Dendritic cell treated with granulocyte-macrophage colony-stimulating factor and Interleukin-4, amounts not matched to agents 40 ng/mL and 50 ng/mL, for 4 days (primary cell): ENCODE results near the gene BLOC1S4.

ENCODE experiments used
- H3K27ac Mint-ChIP-seq: one replicate; pipeline ENCODE4 v1.8.0; 2022; ENCODE audit warnings: mild to moderate bottlenecking, mixed read lengths
- H3K27me3 Mint-ChIP-seq: one replicate; pipeline ENCODE4 v1.8.0; 2022; ENCODE audit warnings: mild to moderate bottlenecking, mixed read lengths
- H3K36me3 Mint-ChIP-seq: one replicate; pipeline ENCODE4 v1.8.0; 2022; ENCODE audit warnings: low read depth, mixed read lengths
- H3K4me1 Mint-ChIP-seq: one replicate; pipeline ENCODE4 v1.8.0; 2022; ENCODE audit warnings: low read depth, mixed read lengths
- H3K4me3 Mint-ChIP-seq: one replicate; pipeline ENCODE4 v1.8.0; 2022; ENCODE audit warnings: mild to moderate bottlenecking, moderate library complexity, mixed read lengths
- H3K9me3 Mint-ChIP-seq: one replicate; pipeline ENCODE4 v1.8.0; 2022; ENCODE audit warnings: mixed read lengths
- intact Hi-C: fragments of 100-400 bp; cut with micrococcal nuclease; formaldehyde crosslinking; loops from one replicate; pipeline ENCODE4 v1.15.0; 2022

The BLOC1S4 gene

GRCh38 chr4:6696611-6697010 is 19.4 kb upstream of the BLOC1S4 start:
- intact Hi-C loops, result no loop called here
- Mint-ChIP-seq H3K27me3 (no peaks in the 10 kb centered on the region), H3K27ac (peak overlapping the region; percentile 52), H3K4me1 (peaks cover 41% of the 10 kb centered on the region), H3K4me3 (no peak overlapping the region), H3K9me3 (no peaks in the 10 kb centered on the region), H3K36me3 (peaks cover 21% of the 10 kb centered on the region)

- Mint-ChIP-seq H3K4me3 (no peak overlapping the region), H3K27me3 (no peaks in the 10 kb centered on the region), H3K36me3 (peaks cover 26% of the 10 kb centered on the region), H3K9me3 (no peaks in the 10 kb centered on the region), H3K4me1 (peaks cover 41% of the 10 kb centered on the region), H3K27ac (peak overlapping the region; percentile 52)
- intact Hi-C loops, result no loop called here
These were observed 18.8 kb upstream of the BLOC1S4 start for GRCh38 chr4:6697131-6697530.

- Mint-ChIP-seq H3K4me1 (peaks cover 32% of the 10 kb centered on the region), H3K9me3 (no peaks in the 10 kb centered on the region), H3K27ac (no peak overlapping the region), H3K36me3 (peaks cover 43% of the 10 kb centered on the region), H3K27me3 (no peaks in the 10 kb centered on the region), H3K4me3 (no peak overlapping the region)
- intact Hi-C loops, result no loop called here
These were observed 16.6 kb upstream of the BLOC1S4 start for GRCh38 chr4:6699388-6699787.

DNA sequence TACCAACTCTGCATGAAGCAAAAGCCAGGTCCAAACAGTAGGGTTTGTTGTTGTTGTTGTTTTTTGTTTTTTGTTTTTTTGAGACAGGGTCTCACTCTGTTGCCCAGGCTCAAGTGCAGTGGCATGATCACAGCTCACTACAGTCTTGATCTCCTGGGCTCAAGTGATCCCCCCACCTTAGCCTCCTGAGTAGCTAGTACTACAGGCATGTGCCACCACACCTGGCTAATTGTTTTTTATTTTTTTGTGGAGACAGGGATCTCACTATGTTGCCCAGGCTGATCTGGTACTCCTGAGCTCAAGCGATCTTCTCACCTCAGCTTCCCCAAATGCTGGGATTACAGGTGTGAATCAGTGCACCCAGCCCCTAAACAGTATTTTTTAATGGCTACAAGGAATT is 16.1 kb upstream of the BLOC1S4 start:
- no peak overlapping the region for H3K27ac Mint-ChIP-seq
- H3K9me3 Mint-ChIP-seq, result no peaks in the 10 kb centered on the region
- intact Hi-C loops, result no loop called here
- peaks cover 48% of the 10 kb centered on the region for H3K36me3 Mint-ChIP-seq
- H3K27me3 Mint-ChIP-seq, result no peaks in the 10 kb centered on the region
- peaks cover 32% of the 10 kb centered on the region for H3K4me1 Mint-ChIP-seq
- H3K4me3 Mint-ChIP-seq, result no peak overlapping the region

GRCh38 chr4:6701371-6701770 is 14.6 kb upstream of the BLOC1S4 start:
- H3K27me3 Mint-ChIP-seq, result no peaks in the 10 kb centered on the region
- intact Hi-C loops, result no loop called here

DNA sequence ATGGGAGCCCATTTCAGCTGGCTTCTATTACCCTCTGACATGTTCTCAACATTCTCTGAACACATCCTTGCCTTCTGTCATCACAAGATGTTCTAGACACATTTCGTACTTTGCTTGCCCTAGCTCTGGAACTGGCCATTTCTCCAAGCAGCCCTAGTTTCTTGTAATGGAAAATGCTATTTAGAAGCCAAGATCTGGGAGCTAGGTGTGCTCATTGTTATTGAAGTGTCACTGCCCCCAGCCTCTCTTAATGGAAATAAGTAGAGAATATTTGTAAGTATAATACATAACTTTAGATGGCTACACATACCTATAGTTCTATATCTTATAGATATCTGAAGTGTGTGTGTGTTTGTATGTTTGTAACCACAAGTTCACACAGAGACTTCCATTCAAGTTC is 13.2 kb upstream of the BLOC1S4 start:
- Mint-ChIP-seq H3K27me3 (no peaks in the 10 kb centered on the region), H3K4me1 (peaks cover 36% of the 10 kb centered on the region), H3K27ac (no peak overlapping the region), H3K36me3 (peaks cover 63% of the 10 kb centered on the region), H3K4me3 (no peak overlapping the region), H3K9me3 (no peaks in the 10 kb centered on the region)
- intact Hi-C loops, result no loop called here

More at GRCh38 chr4:6701371-6701770, 14.6 kb upstream of the BLOC1S4 start:
- Mint-ChIP-seq H3K9me3 (no peaks in the 10 kb centered on the region), H3K4me3 (no peak overlapping the region), H3K27ac (no peak overlapping the region), H3K36me3 (peaks cover 52% of the 10 kb centered on the region), H3K4me1 (peaks cover 27% of the 10 kb centered on the region)

GRCh38 chr4:6703786-6704185 is 12.2 kb upstream of the BLOC1S4 start:
- intact Hi-C loops, result no loop called here
- H3K27me3 Mint-ChIP-seq, result no peaks in the 10 kb centered on the region
- peaks cover 71% of the 10 kb centered on the region for H3K36me3 Mint-ChIP-seq
- H3K9me3 Mint-ChIP-seq, result no peaks in the 10 kb centered on the region
- H3K4me3 Mint-ChIP-seq, result no peak overlapping the region
- H3K27ac Mint-ChIP-seq, result no peak overlapping the region
- peaks cover 46% of the 10 kb centered on the region for H3K4me1 Mint-ChIP-seq

- Mint-ChIP-seq H3K4me3 (no peak overlapping the region), H3K27ac (no peak overlapping the region), H3K9me3 (peaks cover 3% of the 10 kb centered on the region), H3K4me1 (peaks cover 59% of the 10 kb centered on the region), H3K27me3 (no peaks in the 10 kb centered on the region), H3K36me3 (peaks cover 67% of the 10 kb centered on the region)
- intact Hi-C loops, result loop anchor here (5.0 kb wide), 1 partner anchor 33 kb away; a partner anchor contains a TSS
These were observed 10.3 kb upstream of the BLOC1S4 start for GRCh38 chr4:6705646-6706045.

- Mint-ChIP-seq H3K27ac (no peak overlapping the region), H3K4me3 (no peak overlapping the region), H3K9me3 (peaks cover 8% of the 10 kb centered on the region), H3K36me3 (peaks cover 63% of the 10 kb centered on the region), H3K27me3 (no peaks in the 10 kb centered on the region), H3K4me1 (peaks cover 65% of the 10 kb centered on the region)
- intact Hi-C loops, result loop anchor here (5.0 kb wide), 1 partner anchor 34 kb away; a partner anchor contains a TSS
These were observed 9.8 kb upstream of the BLOC1S4 start for GRCh38 chr4:6706173-6706572.

GRCh38 chr4:6709230-6710114 is 6.5 kb upstream of the BLOC1S4 start, which contains the start of gene MRFAP1L1:
MRFAP1L1 (minus strand) TSS chr4:6709865; CDS start chr4:6709629, 236 bp downstream.
- H3K4me3 Mint-ChIP-seq, result peak within 1 kb of the TSS; percentile 99
- intact Hi-C loops, result loop anchor here (1.0 to 5.0 kb wide), 2 partner anchors 37 to 69 kb away; partner anchors contain the start of gene MRFAP1
- H3K36me3 Mint-ChIP-seq, result peaks cover 36% of the 10 kb centered on the region
- no peaks in the 10 kb centered on the region for H3K27me3 Mint-ChIP-seq
- peak within 1 kb of the TSS; percentile 91 for H3K27ac Mint-ChIP-seq
- peaks cover 61% of the 10 kb centered on the region for H3K4me1 Mint-ChIP-seq
- H3K9me3 Mint-ChIP-seq, result peaks cover 10% of the 10 kb centered on the region

DNA sequence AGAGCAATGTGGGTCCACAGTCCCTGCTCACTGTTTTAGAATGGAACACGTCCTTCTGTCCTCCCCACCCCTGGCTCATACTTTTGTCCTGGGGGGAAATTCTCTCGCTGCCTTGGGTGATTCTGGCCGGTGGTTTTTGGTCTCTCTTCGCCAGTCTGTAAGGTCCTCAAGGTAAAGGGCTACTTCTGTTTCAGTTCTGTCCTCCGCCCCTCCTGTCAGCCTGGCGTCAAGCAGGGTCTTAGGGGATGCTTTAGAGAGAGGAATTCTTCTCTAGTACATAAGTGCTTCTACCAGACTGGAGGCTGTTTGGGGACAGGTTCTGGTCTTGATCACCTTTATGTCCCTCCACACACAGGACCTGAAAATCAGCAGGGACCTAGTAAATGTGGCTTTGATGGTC is 5.7 kb upstream of the BLOC1S4 start:
- Mint-ChIP-seq H3K27ac (peak overlapping the region; percentile 91), H3K36me3 (peaks cover 28% of the 10 kb centered on the region), H3K4me3 (peak overlapping the region; percentile 99), H3K4me1 (peaks cover 61% of the 10 kb centered on the region), H3K27me3 (no peaks in the 10 kb centered on the region), H3K9me3 (peaks cover 10% of the 10 kb centered on the region)
- intact Hi-C loops, result no loop called here

- Mint-ChIP-seq H3K9me3 (peaks cover 10% of the 10 kb centered on the region), H3K4me1 (peaks cover 65% of the 10 kb centered on the region), H3K36me3 (peaks cover 32% of the 10 kb centered on the region), H3K27ac (peak overlapping the region; percentile 91), H3K4me3 (no peak overlapping the region), H3K27me3 (no peaks in the 10 kb centered on the region)
- intact Hi-C loops, result no loop called here
These were observed 5.0 kb upstream of the BLOC1S4 start for GRCh38 chr4:6710996-6711395.

DNA sequence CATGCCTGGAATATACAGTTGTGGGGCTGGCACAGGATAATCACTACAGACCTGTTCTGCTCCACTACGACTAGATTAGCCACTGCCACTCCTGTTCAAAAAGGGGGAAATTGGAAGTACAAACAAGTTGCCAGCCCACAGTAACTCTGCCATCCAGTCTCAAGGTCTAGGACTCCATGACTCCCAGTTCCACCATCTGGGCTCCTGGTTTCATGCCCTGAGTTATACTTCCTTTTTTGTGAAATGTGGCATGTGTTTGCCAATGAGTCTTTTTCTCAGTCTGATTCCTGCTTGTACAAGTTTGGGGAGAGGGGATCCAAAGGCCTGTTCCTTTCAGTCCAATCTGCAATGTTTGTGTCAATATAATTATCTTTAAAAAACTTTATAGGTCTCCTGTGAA is 1.0 kb upstream of the BLOC1S4 start:
- Mint-ChIP-seq H3K36me3 (peaks cover 22% of the 10 kb centered on the region), H3K27ac (peak overlapping the region; percentile 97), H3K4me3 (no peak overlapping the region), H3K9me3 (peaks cover 10% of the 10 kb centered on the region), H3K4me1 (peaks cover 40% of the 10 kb centered on the region), H3K27me3 (no peaks in the 10 kb centered on the region)
- intact Hi-C loops, result loop anchor here (5.0 kb wide), 3 partner anchors 67 to 272 kb away; partner anchors contain the start of gene KIAA0232

DNA sequence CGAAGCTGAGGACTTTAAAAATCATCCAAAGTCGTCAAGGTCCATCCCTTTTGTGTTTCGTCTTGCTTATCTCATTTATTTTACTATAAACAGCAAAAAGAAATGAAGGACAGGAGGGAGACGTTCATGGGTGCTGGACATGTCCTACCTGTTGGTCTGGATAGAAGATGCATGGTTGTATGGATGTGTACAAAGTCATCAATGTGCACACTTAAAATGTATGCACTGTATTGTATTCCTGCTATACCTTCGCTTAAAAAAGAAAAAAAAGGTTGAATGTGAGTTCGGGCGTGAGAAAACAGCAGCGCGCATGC is 313 bp upstream of the BLOC1S4 start:
- Mint-ChIP-seq H3K4me3 (peak overlapping the region; percentile 98), H3K27me3 (no peaks in the 10 kb centered on the region), H3K27ac (peak overlapping the region; percentile 97), H3K9me3 (peaks cover 7% of the 10 kb centered on the region), H3K36me3 (peaks cover 22% of the 10 kb centered on the region), H3K4me1 (peaks cover 40% of the 10 kb centered on the region)
- intact Hi-C loops, result loop anchor here (5.0 kb wide), 3 partner anchors 67 to 272 kb away; partner anchors contain the start of gene KIAA0232
